ENCODE data around the gene GOLIM4.

GOLIM4 gene

DNA sequence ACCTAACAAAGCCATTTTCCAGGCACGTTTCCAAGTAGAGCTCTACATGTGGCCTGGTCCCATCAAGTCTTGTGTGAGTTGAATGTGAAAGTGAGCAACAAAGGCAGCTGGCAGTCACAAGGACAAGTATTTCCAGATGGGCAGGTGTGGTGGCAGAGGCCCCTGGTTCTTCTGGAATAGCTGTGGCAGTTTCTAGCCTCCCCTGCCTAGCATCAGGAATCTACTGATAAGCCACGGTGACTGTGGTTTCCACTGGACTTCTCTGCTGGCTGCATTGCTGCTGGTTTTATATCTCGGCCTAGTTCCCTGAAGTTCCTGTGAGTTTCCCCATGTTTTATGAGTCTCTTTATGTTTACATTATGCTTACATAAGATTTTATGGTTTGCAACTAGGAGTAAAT, 117.7 kb downstream of the GOLIM4 start:
- DNase-seq = no peak

DNA sequence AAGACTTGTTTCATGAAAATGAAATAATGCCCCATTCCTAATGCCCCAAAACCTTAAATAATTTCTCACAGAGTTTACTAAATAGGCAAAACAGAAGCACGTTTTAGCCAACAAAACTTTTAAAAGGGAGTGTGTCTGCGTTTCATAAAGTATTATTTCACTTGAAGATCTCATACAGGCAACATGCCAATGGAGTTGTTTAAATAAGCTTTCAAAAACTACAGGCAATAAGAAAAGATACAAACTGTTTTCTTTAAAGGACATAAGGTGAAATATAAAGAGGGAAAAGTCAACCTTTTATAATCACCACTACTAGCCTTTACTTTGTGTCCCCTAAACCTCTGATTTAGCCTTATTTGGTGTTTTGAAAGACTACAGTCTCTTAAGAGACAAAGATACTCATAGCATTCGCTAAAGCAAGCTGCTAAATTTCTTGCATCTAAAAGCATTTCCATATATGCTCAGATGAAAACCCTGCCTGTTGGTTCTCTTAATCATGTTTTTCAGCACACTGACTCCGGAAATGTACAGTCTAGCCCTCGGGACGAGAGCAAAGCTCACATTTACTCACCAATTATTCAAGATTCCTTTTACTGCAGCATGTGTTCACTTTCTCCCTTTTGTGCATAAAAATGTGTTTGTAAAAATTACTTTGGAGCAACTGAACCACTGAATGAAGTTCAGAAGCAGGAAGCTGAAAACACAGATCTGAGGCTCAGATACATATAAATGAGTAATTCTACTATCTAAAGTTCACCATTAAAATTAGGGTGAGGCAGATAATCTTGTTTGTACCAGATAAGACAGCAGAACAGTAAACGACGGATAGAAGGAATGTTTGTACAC, 119.0 kb downstream of the GOLIM4 start:
- no peak for DNase-seq

DNA sequence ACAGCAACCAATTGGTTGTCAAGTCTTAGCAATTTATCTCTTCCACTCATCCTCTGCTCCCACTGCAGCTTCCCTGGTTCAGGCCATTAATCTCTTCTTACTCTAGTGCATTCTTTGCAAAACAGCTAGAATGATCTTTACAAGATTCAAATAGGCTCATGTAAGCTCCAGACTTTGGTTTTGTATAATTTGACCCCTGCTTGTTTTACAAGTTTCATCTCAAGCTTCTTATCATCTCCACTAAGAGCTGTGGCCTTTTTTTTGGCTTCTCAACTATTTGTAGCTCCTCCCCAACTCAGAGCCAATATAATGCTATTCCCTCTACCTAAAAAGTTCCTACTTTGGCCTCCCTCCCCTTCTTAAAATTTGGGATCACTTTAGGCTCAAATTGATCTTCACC, 121.8 kb downstream of the GOLIM4 start:
- no peak for DNase-seq

DNA sequence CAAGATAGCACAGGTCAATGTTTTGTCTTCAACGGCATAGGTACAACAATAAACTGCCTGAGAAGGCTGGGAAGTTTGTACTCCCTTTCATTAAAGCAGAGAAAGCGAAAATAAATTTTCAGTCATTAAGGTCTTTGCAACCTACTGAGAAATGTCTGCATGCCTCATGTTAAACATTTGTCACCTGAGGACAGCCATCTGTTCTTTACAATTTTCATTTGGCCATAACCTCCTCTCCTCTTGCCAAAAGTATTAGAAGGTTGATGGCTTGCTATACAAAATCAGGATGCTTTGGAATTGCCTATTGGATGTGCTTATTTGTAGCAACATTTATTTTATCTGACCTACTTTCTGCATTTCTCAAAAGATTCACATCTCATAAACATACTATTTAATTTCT, 122.7 kb downstream of the GOLIM4 start:
- no peak for DNase-seq

DNA sequence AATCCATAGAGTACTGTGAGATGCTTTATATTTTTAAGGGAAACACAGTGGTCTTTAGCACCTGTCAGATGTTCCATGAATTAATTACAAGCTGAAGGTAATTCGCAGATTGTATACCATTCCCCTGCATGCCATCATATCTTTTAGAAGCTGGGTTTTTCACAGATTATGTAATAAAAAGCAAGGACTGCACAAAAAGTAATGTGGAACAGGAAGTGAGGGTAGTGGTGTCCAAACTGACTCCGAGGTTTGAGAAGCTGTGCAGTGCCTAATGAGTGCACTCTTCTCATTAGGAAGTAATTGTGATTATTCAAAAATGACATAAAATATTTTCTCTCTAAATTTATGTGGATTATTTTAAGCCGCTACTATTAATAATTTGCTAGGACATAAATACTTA, 123.2 kb downstream of the GOLIM4 start:
- DNase-seq = no peak

DNA sequence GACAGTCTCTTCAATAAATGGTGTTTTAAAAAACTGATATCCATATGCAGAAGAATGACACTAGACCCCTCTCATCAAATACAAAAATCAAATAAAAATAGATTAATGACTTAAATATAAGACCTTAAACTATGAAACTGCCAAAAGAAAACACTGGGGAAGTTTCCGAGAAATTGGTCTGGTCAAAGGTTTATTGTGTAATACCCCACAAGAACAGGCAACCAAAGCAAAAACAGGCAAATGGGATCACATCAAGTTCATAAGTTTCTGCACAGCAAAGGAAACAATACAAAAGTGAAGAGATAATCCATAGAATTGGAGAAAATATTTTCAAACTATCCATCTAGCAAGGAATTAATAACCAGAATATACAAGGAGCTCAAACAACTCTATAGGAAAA, 126.2 kb downstream of the GOLIM4 start:
- no peak for DNase-seq

DNA sequence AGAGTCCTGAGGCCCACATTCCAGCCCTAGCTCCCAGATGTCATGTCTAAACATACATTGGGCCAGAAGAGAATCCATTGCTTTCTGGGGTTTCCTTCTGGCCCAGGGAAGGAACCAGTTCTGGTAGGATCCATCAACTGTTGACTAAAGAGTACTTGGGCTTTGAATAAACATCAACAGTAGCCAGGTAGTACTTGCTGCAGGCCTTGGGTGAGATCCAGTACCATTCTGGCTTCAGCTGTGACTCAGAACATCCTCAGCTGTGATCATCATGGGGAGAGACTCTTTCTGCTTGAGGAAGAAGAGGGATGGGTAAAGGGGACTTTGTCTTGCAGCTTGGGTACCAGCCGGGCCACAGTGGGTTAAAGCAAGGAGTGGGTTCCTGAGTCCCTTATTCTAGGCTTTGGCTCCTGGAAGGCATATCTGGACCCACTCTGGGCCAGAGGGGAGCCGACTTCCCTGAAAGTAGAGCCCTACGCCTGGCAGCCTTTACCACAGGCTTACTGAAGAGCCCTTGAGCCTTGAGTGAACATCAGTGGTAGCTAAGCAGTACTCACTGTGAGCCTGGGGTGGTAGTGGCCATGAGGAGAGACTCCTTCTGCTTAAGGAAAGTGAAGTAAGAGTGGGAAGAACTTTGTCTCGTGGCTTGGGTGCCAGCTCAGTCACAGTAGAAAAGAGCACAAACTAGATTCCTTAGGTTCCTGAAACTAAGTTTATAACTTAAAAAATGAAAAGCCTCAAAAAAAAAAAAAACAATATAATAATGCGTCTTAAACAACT, 128.3 kb downstream of the GOLIM4 start:
- no peak for DNase-seq
